Measurements from ENCODE around the gene MCTP1.

MCTP1 gene

GRCh38 chr5:94675965-94676618 lies 608.8 kb downstream of the MCTP1 start:
- H3K4me3 ChIP-seq (ENCODE audit: control insufficient read depth, low read depth, low read length): no peak overlapping the region
- no peak for DNase-seq (ENCODE audit: low read depth)
- TF ChIP-seq, protein P1, sequence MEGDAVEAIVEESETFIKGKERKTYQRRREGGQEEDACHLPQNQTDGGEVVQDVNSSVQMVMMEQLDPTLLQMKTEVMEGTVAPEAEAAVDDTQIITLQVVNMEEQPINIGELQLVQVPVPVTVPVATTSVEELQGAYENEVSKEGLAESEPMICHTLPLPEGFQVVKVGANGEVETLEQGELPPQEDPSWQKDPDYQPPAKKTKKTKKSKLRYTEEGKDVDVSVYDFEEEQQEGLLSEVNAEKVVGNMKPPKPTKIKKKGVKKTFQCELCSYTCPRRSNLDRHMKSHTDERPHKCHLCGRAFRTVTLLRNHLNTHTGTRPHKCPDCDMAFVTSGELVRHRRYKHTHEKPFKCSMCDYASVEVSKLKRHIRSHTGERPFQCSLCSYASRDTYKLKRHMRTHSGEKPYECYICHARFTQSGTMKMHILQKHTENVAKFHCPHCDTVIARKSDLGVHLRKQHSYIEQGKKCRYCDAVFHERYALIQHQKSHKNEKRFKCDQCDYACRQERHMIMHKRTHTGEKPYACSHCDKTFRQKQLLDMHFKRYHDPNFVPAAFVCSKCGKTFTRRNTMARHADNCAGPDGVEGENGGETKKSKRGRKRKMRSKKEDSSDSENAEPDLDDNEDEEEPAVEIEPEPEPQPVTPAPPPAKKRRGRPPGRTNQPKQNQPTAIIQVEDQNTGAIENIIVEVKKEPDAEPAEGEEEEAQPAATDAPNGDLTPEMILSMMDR (conservative IDR thresholded peaks at IDR 0.05; ENCODE audit: control insufficient read depth, insufficient read depth, low read depth, low read length): no peak

GRCh38 chr5:94674490-94675382 lies 610.2 kb downstream of the MCTP1 start:
- peak; percentile 26 for DNase-seq (ENCODE audit: low read depth)
- TF ChIP-seq, protein P1 (conservative IDR thresholded peaks at IDR 0.05; ENCODE audit: control insufficient read depth, insufficient read depth, low read depth, low read length): no peak
- H3K4me3 ChIP-seq (ENCODE audit: control insufficient read depth, low read depth, low read length): no peak overlapping the region

DNA sequence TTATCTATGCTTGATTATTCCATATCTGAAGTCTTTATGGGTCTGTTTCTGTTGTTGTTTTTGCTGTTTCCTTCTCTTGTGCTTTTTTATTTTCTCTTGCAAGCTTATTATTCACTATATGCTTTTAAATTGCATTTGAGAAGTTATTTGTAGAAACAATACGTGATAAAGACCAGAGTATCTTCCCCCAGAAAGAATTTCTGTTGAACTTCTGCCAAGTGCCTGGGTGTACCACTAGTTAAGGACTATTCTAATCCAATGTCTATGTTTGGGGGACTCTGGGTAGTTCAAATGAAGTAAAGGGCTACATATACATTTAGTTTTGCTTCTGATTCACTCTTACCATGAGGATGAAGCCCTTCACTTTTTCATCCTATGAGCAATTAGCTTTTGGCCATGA lies 612.1 kb downstream of the MCTP1 start:
- TF ChIP-seq, protein P1 (conservative IDR thresholded peaks at IDR 0.05; ENCODE audit: control insufficient read depth, insufficient read depth, low read depth, low read length): no peak
- H3K4me3 ChIP-seq (ENCODE audit: control insufficient read depth, low read depth, low read length): no peak overlapping the region
- no peak for DNase-seq (ENCODE audit: low read depth)

- no peak overlapping the region for H3K4me3 ChIP-seq (ENCODE audit: control insufficient read depth, low read depth, low read length)
- TF ChIP-seq, protein P1 (conservative IDR thresholded peaks at IDR 0.05; ENCODE audit: control insufficient read depth, insufficient read depth, low read depth, low read length): no peak
- DNase-seq (ENCODE audit: low read depth): no peak
Observed at GRCh38 chr5:94670726-94671125, 614.2 kb downstream of the MCTP1 start.

- TF ChIP-seq, protein P1 (conservative IDR thresholded peaks at IDR 0.05; ENCODE audit: control insufficient read depth, insufficient read depth, low read depth, low read length): no peak
- no peak for DNase-seq (ENCODE audit: low read depth)
Observed at GRCh38 chr5:94667937-94668336, 617.0 kb downstream of the MCTP1 start.

DNA sequence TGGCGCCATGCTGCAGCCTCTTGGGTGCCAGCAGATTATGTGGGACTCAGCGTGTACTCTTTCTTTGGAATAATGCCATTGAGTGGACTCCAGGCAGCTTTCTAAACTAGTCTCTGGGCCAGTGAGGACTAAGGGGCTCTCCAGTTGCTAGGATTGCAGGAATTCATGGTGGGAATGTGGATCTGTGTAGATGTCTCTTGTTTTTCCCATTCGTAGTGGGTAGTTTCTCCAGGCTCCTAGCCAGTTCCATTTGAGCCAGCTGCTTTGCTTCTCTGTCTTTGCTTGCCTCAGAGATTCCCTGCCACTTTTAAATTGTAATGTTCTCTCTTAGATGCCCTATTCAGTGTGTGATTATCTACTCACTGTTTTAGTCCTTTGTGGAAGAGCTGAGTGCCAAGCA lies 623.8 kb downstream of the MCTP1 start:
- H3K4me3 ChIP-seq (ENCODE audit: control insufficient read depth, low read depth, low read length): no peak overlapping the region
- TF ChIP-seq, protein P1 (conservative IDR thresholded peaks at IDR 0.05; ENCODE audit: control insufficient read depth, insufficient read depth, low read depth, low read length): no peak
- DNase-seq (ENCODE audit: low read depth): no peak

More at GRCh38 chr5:94667937-94668336, 617.0 kb downstream of the MCTP1 start:
- H3K4me3 ChIP-seq (ENCODE audit: control insufficient read depth, low read depth, low read length): no peak overlapping the region

All from fibroblast of mammary gland (primary cell).